Astrocyte of the cerebellum (primary cell): ENCODE data around the gene PRICKLE2.
"Not testable (repeated sequence)": the region's sequence is repeated elsewhere in the genome, so short reads cannot be mapped to it uniquely, and the experiment has no call there.

Source experiments
- DNase-seq: peaks from one replicate; pipeline ENCODE4 v3.0.0-alpha.2; 2011; ENCODE audit warnings: low read depth
- H3K4me3 ChIP-seq: 2 replicates; pipeline ENCODE4 v1.5.1; 2011; ENCODE audit warnings: mild to moderate bottlenecking, low read depth, low read length, moderate library complexity
- CTCF ChIP-seq: IDR thresholded peaks from 2 replicates; pipeline ENCODE4 v1.5.1; 2012; ENCODE audit warnings: low read length, low read depth, moderate library complexity, mild to moderate bottlenecking; ENCODE audit errors: missing control alignments
- in situ Hi-C: cut with HindIII; loops from 2 replicates; pipeline ENCODE4 v1.10.0; 2017; ENCODE audit warnings: low sequenced_read_pairs

The PRICKLE2 gene

GRCh38 chr3:64094713-64095079 is 130.6 kb downstream of the PRICKLE2 start:
- H3K4me3 ChIP-seq = no peak overlapping the region
- no peak for DNase-seq
- TF ChIP-seq CTCF = no peak
- in situ Hi-C loops = no loop called here

DNA sequence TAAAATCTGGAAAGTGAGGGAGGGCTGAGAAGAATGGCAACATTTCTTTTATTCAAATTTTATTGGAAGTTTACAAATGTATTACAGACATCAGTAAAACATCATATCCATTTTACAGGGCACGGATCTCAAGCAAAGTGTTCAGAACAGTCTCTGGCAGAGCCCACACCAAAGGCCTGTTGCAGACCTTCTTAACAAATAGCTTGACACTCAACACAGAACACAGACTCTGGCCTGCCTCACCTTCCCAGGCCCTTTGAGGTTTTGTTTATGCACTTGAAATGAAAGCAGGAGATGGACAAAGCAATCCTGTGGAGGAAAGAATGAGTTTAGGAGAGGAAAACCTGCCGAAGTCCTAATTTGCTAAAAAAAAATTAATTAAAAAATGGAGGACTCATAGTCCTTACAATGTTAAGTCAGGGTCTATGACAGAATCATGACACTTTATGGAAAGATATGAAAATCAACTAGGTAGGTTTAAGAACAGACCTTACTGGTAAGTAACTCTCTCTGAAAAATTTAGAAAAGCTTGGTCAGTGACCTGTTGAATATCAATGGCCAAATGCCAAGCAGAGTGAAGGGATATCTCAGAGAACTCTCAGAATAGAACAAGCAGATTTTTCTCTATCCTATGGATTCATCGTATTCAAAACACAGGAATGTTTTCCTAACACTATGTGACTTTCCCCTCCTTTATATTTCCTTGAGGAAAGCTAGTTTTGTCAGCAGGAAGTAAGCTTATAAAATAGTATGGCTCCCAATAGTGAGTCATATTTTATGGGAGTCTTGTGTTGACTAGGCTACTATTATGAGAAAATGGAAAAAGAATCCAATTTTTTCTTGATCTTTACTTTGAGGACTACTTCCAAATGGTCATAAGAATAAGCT is 131.2 kb downstream of the PRICKLE2 start:
- DNase-seq = no peak
- in situ Hi-C loops = no loop called here
- H3K4me3 ChIP-seq = no peak overlapping the region
- no peak for TF ChIP-seq CTCF

DNA sequence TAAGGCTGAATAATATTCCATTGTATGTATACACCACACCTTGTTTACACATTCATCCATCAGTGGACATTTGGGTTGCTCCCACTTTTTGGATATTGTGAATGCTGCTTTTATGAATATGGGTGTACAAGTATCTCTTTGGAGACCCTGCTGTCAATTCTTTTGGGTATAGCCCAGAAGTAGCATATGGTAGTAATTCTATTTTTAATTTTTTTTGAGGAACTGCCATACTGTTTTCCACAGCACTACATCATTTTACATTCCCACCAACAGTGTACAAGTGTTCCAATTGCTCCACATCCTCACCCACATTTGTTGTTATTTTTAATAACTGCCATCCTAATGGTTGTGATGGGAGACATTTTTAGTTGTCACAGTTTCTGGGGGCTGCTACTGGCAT is 132.1 kb downstream of the PRICKLE2 start:
- no peak for DNase-seq
- no peak overlapping the region for H3K4me3 ChIP-seq
- in situ Hi-C loops = no loop called here

DNA sequence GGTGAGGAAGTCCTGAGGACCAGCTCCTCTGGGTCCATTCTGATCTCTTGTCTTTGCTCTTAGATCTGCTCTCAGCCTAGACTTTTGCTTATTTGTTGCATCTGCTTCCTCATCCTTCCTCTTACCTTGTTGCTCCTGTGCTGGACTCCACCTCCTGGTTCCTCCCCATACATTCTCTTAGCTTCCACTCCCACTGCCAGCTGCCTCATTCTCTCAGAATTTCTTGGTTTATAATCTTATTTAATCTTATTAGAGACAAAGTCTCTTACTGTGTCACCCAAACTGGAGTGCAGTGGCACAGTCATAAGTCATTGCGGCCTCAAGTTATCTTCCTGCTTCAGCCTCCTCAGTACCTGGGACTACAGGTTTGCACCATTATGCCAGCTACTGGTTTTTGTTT is 133.8 kb downstream of the PRICKLE2 start:
- in situ Hi-C loops = no loop called here
- DNase-seq = no peak
- no peak for TF ChIP-seq CTCF
- H3K4me3 ChIP-seq = no peak overlapping the region

More for the DNA sequence above, 132.1 kb downstream of the PRICKLE2 start:
- no peak for TF ChIP-seq CTCF

DNA sequence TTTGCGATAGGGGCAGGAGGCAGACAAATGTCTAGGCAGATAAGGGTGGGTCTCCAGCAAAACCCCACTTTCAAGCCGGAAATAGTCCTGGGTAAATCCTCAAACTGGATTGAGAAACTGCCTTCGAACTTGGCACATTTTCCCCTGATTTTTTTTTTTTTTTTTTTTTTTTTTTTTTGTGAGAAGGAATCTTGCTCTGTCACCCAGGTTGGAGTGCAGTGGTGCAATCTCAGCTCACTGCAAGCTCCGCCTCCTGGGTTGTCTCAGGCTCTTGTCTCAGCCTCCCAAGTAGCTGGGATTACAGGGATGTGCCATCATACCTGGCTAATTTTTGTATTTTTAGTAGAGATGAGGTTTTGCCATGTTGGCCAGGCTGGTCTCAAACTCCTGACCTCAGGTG is 135.9 kb downstream of the PRICKLE2 start:
- DNase-seq, H3K4me3 ChIP-seq, in situ Hi-C loops: not testable (repeated sequence)

DNA sequence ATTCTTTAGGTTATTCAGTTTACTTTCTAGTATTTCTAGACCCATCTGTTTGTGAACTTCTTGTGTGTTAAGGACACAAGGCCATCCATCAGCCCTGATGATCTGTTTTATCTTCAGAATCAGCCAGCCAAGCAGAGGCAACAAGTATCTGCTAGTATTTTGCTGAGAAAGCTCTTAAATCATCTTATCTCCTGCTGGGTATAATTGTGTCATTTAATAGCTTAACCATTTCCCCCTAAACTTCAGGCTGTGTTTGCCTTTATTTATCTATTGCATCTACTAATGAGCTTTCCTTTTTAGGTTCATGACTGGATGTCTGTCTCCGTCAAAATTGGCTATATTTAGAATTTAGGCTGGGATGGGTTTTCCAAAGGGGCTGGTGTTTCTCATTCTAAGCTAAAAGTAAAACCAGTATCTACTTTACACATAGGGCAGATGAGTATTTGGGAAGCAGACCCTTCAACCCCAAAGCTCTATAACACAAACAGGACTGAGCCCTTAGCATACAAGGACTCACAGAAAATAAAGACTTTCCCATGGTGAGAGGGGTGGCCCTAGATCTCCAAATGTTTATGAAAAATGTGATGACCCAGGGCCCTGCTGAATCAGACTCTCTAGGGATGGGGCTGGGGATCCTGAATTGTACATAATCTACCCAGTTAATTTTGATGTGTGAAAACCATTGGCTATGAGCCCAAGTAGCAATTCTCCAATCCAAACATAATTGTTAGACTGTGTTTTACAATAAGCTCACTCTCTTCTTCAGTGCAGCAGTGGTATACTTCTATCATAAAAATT is 136.7 kb downstream of the PRICKLE2 start:
- no peak for DNase-seq
- TF ChIP-seq CTCF = no peak
- in situ Hi-C loops = no loop called here
- no peak overlapping the region for H3K4me3 ChIP-seq
